ENCODE measurements around the gene TYRP1.
"Not testable (repeated sequence)": the region's sequence is repeated elsewhere in the genome, so short reads cannot be mapped to it uniquely, and the experiment has no call there.

Gene TYRP1, protein sequence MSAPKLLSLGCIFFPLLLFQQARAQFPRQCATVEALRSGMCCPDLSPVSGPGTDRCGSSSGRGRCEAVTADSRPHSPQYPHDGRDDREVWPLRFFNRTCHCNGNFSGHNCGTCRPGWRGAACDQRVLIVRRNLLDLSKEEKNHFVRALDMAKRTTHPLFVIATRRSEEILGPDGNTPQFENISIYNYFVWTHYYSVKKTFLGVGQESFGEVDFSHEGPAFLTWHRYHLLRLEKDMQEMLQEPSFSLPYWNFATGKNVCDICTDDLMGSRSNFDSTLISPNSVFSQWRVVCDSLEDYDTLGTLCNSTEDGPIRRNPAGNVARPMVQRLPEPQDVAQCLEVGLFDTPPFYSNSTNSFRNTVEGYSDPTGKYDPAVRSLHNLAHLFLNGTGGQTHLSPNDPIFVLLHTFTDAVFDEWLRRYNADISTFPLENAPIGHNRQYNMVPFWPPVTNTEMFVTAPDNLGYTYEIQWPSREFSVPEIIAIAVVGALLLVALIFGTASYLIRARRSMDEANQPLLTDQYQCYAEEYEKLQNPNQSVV

GRCh38 chr9:12693141-12693540 is at the start of gene TYRP1:
Gene TYRP1 (plus strand): TSS chr9:12693385. CDS start chr9:12693997, 612 bp downstream.
- no peak for DNase-seq (ENCODE audit: low read depth, low spot score)

DNA sequence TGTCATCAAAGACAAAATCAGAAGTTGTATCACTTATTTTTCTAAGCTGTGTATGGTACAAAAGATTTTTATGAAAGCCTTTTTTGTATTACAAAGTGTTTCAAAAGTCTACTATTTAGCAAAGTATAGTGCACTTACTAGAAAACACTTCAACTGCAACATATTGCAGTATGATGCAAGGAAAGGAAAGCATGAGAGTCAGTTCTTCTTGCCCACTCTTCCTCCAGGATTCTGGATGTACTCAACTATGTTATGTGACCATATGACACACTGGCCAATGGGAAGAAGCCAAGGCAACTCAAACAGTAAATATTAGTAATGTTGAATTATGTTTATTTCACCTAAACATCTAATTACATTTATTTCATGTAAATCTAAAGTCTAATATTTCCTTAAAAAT is 49.5 kb upstream of the TYRP1 start:
- DNase-seq (ENCODE audit: low read depth, low spot score) = no peak

DNA sequence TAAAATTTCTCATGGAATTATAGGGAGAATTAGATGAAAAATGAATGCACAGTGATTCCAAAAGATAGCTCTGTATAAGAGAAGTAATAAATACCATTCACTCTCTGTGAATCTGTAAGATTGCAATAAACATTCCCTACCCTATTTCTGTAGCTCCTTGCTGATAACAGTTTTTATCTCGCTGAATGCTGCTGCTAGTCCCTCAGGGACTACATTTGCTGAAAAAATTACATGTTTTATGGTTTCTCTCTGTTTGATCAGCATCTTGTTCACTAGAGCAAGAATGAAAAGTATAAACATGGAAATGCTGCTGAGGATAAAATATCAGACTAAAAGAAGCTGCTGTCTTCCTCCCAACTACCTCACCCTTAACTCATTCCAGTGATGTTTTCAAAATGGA is 44.3 kb upstream of the TYRP1 start:
- DNase-seq (ENCODE audit: low read depth, low spot score) = no peak

DNA sequence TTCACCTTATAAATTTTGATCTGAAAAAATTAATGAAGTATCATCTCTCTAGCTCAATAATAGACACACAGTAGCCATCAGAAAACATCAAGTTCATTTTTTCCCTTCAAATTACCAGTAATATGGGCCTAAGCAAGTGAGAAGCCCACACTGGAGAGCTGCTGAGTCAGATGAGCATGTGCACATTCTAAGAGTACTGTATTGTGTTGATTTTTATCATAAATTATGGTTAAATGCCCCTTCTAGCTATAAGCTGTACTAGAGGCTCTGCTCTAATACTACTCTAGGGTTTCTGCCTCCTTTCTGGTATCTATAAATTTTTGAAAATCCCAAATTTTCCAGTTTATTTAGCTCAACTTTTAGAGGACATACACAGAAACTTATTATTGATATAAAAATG is 42.1 kb upstream of the TYRP1 start:
- no peak for DNase-seq (ENCODE audit: low read depth, low spot score)

DNA sequence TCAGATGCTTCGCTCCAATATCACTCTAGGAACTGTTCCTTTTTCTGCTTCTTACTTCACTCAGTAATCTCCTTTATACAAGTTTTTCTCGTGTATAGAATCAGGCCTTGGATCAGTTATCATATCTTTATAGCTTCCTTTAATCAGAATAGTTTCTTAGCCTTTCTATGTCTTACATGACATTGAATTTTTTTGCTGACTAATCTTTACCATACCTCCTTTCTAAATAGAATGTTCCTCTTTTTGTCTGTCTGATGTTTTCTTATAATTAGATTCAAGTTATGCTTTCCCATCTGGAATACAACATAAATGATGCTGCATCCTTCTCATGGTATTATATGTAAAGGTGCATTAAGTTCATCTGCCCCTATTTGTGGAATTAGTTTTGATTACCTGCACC is 40.2 kb upstream of the TYRP1 start:
- DNase-seq (ENCODE audit: low read depth, low spot score) = no peak

- no peak for DNase-seq (ENCODE audit: low read depth, low spot score)
Measured at GRCh38 chr9:12656803-12657202, 36.4 kb upstream of the TYRP1 start.

DNA sequence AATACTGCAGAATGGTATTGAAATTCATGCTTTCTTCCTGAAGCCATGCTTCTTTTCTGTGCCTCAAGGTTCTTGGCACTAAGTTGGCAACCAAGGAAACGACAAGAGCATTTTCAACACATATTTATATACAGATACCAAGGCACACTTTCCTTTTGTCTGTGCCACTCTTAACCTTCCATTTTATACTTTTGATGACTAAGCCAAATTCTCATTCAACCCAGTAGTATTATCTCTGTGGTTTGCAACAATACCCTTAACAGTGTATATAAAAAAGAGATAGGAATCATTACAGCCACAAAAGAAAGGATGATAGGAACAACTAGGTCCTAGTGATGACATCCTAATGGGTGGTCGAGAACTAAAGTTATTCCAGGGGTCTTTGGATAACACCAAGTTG is 36.0 kb upstream of the TYRP1 start:
- no peak for DNase-seq (ENCODE audit: low read depth, low spot score)

DNA sequence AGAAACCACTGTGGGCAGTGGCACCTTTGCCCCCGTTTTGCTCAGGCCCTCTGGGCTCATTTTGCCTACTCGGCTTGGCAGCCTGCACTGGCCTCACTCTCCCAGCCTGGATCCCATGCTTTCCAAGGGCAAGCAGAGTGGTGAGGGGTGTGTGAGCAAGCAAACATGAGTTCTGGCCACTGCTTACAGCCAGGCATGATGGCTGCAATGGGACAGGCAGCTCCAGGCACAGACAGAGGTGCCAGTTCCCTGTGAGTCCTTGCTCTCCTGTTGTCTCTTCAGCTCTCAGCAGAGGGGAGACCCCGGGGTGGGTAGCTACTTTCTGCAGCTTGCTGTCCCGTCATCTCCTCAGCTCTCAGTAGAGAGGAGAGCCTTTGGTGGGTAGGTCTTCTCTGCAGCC is 35.2 kb upstream of the TYRP1 start:
- no peak for DNase-seq (ENCODE audit: low read depth, low spot score)

GRCh38 chr9:12658531-12659209 is 34.5 kb upstream of the TYRP1 start:
- no peak for DNase-seq (ENCODE audit: low read depth, low spot score)

DNA sequence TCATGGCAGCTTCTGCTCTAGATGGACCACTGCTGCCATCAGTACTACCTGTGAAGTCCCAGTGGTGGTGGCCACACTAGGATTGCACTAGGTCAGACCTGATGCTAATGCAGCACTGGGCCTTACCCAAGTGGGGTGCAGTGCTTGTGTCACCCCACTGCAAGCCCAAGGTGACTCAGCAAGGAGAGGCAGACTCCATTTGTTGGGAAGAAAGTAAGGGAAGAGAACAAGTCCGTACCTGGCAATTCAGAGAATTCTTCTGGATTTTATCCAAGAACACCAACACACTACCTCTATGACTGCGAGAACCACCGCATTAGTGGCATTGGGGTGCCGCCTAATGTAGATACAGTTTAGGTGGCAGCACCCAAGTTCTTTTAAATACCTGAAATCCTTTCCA is 34.0 kb upstream of the TYRP1 start:
- DNase-seq (ENCODE audit: low read depth, low spot score) = no peak

- no peak for DNase-seq (ENCODE audit: low read depth, low spot score)
Measured at GRCh38 chr9:12666813-12667212, 26.4 kb upstream of the TYRP1 start.

DNA sequence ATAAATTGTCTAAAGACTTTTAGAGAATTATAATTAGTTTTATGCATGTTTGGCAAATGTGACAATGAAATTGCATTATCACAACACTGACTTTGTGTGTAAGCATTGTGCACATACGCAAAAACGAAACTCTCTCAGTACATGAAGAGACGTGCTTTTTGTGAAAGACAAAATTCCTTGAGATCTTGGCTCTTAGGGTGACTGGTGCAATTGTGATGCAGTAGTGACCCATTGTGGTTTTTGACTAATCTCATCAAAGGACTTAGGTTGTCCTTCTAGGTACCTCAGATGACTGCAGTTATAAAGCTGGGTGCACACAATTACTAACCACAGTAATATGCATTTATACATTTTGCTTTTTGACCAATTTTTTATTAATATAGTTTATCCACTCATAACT is 25.3 kb upstream of the TYRP1 start:
- DNase-seq (ENCODE audit: low read depth, low spot score) = no peak

DNA sequence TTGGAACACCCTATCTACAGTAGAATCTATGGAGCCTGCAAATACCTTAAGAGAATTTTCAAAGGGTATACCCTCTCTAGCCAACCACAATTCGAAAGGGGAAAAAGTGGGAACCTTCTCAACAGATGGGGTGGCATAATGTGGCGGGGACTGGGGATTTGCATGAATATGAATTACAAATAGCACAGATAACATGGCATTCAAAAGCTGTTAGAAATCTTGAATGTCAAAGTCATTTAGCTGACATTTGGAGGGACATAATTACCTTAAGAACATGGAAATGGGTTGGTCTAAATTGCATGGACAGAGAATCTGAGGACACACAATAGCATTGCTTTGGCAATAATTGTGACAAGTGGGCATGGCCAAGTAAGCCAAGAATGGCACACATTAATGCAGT is 23.2 kb upstream of the TYRP1 start:
- DNase-seq (ENCODE audit: low read depth, low spot score) = no peak

DNA sequence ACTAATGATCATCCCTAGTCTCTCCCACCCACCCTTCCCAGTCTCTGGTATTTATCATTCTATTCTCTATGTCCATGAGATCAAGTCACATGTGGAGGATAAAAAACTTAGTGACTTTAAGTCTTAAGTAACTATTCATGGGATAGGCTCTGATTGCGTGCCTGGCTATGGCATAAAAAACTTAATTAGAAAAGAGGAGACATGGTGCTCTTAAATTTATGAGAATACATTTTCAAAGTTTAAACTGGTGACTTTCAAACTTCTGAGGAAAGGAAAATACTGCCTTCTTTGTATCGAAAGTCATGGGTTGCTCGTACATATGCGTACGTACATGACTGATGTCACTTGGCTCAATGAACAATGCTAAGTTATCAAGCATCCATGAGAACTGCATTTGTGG is 18.2 kb upstream of the TYRP1 start:
- no peak for DNase-seq (ENCODE audit: low read depth, low spot score)

- not testable (repeated sequence) for DNase-seq (ENCODE audit: low read depth, low spot score)
Measured at GRCh38 chr9:12677462-12678126, 15.6 kb upstream of the TYRP1 start.

GRCh38 chr9:12680341-12680740 is 12.8 kb upstream of the TYRP1 start:
- no peak for DNase-seq (ENCODE audit: low read depth, low spot score)

GRCh38 chr9:12680757-12681156 is 12.4 kb upstream of the TYRP1 start:
- DNase-seq (ENCODE audit: low read depth, low spot score) = no peak

GRCh38 chr9:12681620-12682019 is 11.6 kb upstream of the TYRP1 start:
- DNase-seq (ENCODE audit: low read depth, low spot score) = no peak

- DNase-seq (ENCODE audit: low read depth, low spot score) = no peak
Measured at GRCh38 chr9:12684974-12685373, 8.2 kb upstream of the TYRP1 start.

DNA sequence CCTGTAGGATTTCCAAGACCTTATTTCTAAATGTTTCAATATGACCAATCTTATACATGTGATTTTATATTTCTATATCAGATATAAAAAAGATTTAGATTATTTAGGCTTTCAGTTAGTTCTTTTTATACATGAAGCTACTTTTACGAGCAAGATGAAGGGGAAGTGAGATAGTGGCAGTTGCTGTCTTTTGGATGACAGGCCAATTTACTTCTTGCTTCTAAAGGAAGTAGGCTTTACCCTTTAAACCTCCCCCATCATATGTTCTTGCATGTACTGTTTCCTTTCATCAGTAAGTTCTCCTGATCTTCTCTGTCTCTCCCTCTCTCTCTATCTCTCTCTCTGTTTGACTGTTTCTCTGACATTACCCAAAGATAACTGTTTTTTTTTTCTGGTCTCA is 4.0 kb upstream of the TYRP1 start:
- no peak for DNase-seq (ENCODE audit: low read depth, low spot score)

DNA sequence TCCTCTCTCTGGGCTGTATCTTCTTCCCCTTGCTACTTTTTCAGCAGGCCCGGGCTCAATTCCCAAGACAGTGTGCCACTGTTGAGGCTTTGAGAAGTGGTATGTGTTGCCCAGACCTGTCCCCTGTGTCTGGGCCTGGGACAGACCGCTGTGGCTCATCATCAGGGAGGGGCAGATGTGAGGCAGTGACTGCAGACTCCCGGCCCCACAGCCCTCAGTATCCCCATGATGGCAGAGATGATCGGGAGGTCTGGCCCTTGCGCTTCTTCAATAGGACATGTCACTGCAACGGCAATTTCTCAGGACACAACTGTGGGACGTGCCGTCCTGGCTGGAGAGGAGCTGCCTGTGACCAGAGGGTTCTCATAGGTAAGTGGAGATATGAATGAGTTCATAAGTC is 828 bp downstream of the TYRP1 start:
- DNase-seq (ENCODE audit: low read depth, low spot score) = no peak

DNA sequence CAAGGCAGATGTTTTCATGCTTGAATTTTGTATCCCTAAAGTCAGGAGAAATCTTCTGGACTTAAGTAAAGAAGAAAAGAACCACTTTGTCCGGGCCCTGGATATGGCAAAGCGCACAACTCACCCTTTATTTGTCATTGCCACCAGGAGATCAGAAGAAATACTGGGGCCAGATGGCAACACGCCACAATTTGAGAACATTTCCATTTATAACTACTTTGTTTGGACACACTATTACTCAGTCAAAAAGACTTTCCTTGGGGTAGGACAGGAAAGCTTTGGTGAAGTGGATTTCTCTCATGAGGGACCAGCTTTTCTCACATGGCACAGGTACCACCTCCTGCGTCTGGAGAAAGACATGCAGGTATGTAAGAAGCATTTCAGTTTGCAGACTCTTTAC is 2.3 kb downstream of the TYRP1 start:
- no peak for DNase-seq (ENCODE audit: low read depth, low spot score)

Data from activated CD4-positive, CD25-positive, alpha-beta regulatory T cell treated with anti-CD3 and anti-CD28 coated beads, Interleukin-2, amount 50 U/mL, for 16 hours (primary cell).